Lower leg skin (tissue), 3 donors: Measurements from ENCODE around the gene DNAJB12.

ENCODE experiments used
- POLR2A ChIP-seq, 2 donors: fragments of 450-650 bp; IDR thresholded peaks; one replicate each; pipeline ENCODE4 v1.6.1; 2016 to 2017; ENCODE audit warnings: antibody characterized with exemption in 2 of 2, mild to moderate bottlenecking in 1 of 2, moderate library complexity in 1 of 2
- TF ChIP-seq, protein P1 (sequence below), 3 donors: fragments of 450-650 bp; IDR thresholded peaks; one replicate each; pipeline ENCODE4 v1.5.1; 2016; ENCODE audit warnings: antibody characterized with exemption in 3 of 3, mild to moderate bottlenecking in 3 of 3, moderate library complexity in 2 of 3

- TF ChIP-seq, protein P1, sequence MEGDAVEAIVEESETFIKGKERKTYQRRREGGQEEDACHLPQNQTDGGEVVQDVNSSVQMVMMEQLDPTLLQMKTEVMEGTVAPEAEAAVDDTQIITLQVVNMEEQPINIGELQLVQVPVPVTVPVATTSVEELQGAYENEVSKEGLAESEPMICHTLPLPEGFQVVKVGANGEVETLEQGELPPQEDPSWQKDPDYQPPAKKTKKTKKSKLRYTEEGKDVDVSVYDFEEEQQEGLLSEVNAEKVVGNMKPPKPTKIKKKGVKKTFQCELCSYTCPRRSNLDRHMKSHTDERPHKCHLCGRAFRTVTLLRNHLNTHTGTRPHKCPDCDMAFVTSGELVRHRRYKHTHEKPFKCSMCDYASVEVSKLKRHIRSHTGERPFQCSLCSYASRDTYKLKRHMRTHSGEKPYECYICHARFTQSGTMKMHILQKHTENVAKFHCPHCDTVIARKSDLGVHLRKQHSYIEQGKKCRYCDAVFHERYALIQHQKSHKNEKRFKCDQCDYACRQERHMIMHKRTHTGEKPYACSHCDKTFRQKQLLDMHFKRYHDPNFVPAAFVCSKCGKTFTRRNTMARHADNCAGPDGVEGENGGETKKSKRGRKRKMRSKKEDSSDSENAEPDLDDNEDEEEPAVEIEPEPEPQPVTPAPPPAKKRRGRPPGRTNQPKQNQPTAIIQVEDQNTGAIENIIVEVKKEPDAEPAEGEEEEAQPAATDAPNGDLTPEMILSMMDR (IDR thresholded peaks at IDR 0.05), result peak in 1 of 3 donors; percentile 6
- TF ChIP-seq POLR2A (IDR thresholded peaks at IDR 0.05), result no peak
Observed at GRCh38 chr10:72331575-72332422, 22.9 kb downstream of the DNAJB12 start.
